GM21526 (cell line): ENCODE data around the gene SYT8.
"Not testable (repeated sequence)": the region's sequence is repeated elsewhere in the genome, so short reads cannot be mapped to it uniquely, and the experiment has no call there.

Experiments
- ATAC-seq: cut with Tn5 transposase; IDR thresholded peaks from one replicate; pipeline ENCODE4 v1.9.1; 2021; ENCODE audit warnings: moderate library complexity; ENCODE audit not compliant: unreplicated experiment, low FRiP score

Gene SYT8

DNA sequence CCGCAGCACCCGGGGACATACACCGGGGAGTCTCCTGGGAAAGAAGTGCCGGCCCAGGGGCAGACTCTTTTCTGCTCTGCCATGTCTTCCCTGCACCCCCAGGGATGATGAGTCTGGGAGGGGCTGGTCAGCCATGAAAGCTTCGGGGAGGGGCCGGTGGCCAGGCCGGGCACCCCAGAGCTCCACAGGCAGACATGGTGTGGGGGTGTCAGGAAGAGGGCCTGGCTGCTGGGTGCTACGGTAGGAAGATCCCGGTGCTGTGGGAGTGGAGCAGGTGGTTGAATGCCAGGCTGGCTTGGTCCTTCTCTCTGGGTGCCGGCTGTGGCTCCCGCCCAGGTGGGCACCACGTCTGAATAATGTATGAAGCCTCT lies 35.5 kb downstream of the SYT8 start:
- ATAC-seq = no peak

DNA sequence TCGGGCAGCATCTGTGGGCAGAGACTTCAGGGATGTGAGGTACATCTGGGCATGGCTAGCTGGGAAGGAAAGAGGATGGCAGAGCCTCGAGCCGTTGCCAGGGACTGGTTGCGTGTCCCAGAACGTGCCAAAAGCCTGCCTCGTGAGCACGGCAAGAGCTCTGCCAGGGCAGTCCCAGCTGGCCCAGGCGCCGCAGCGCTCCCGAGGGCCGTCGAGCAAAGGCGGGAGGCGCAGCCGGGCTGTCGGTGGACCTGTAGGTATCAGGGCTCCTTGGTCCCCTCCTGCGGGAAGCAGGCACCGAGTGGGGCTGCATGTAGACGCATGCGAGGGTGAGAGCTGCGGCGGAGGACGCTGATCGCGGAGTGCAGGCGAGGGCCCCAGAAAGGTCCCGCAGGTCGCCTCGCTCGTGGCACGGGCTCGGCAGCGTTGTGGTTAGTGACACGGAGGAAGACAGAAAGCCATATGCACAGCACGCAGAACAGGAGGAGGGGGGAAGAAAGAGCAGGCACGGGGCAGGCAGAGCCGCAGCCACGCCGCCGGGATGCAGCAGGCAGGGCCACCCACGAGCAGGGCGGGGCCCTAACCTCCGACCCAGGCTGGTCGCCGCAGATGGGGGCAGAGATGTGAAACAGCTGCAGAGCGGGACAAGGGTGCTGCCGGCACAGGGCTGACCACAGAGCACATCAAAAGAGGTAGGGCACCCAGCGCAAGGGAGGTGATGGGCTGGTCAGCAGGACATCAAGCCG lies 36.1 kb downstream of the SYT8 start:
- no peak for ATAC-seq

GRCh38 chr11:1871531-1871930 lies 36.7 kb downstream of the SYT8 start:
- no peak for ATAC-seq

DNA sequence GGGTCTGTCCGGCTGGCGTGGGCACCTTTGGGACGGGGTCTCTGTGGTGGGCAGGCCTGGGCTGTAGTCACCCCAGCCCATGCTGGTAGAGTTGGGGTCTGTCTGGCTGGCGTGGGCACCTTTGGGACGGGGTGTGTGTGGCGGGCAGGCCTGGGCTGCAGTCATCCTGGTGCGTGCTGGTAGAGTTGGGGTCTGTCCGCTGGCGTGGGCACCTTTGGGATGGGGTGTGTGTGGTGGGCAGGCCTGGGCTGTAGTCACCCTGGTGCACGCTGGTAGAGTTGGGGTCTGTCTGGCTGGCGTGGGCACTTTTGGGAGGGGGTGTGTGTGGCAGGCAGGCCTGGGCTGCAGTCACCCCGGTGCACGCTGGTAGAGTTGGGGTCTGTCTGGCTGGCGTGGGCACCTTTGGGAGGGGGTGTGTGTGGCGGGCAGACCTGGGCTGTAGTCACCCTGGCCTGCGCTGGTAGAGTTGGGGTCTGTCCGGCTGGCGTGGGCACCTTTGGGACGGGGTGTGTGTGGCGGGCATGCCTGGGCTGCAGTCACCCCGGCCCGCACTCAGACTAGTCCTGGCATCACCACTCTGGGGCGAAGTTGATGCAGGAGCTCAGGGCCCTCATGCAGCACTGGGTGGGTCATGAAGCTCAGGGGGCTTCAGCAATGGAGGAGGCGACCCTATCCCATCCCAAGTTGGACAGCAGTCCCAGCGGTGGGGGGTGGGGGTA lies 37.6 kb downstream of the SYT8 start:
- no peak for ATAC-seq

DNA sequence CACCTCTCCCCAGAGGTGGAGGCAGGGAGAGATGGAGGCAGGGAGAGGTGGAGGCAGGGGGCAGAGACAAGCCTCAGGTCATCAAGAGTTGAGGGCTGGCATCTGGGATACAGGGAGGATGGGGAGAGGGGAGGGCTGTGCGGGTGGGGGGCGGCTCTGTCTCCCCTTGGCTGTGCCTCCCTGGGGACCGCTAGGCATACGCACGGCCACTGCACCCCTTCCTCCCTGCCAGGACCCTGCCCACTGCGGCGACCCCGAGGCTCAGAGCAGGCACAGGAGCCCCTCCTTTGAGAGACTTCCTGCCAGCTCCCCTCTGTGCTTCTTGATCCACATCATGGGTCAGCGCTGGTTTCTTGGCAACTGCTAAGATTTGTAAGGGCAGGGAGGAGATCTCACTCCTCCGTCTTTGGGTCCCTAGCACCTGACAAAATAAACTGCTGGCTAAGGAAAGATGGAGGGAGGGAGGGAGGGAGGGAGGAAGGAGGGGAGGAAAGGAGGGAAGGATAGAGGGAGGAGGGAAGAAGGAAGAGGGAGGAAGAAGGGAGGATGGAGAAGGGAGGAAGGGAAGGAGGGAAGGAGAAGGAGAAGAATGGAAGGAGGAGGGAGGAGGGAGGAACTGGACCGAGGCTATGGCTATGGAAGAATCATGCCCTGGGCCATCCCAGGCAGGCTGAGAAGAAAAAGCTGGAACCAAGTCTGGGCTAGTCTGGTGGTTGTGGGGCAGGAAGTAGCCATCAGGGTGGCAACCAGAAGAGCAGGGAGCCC lies 38.4 kb downstream of the SYT8 start:
- no peak for ATAC-seq

DNA sequence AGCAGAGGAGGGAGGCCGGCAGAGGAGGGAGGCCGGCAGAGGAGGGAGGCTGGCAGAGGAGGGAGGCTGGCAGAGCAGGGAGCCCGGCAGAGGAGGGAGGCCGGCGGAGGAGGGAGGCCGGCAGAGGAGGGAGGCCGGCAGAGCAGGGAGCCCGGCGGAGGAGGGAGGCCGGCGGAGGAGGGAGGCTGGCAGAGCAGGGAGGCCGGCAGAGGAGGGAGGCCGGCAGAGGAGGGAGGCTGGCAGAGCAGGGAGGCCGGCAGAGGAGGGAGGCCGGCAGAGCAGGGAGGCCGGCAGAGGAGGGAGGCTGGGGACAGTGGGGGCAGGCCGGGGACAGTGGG lies 39.0 kb downstream of the SYT8 start:
- ATAC-seq = not testable (repeated sequence)

- not testable (repeated sequence) for ATAC-seq
Measured at GRCh38 chr11:1874441-1875092, 39.8 kb downstream of the SYT8 start.

DNA sequence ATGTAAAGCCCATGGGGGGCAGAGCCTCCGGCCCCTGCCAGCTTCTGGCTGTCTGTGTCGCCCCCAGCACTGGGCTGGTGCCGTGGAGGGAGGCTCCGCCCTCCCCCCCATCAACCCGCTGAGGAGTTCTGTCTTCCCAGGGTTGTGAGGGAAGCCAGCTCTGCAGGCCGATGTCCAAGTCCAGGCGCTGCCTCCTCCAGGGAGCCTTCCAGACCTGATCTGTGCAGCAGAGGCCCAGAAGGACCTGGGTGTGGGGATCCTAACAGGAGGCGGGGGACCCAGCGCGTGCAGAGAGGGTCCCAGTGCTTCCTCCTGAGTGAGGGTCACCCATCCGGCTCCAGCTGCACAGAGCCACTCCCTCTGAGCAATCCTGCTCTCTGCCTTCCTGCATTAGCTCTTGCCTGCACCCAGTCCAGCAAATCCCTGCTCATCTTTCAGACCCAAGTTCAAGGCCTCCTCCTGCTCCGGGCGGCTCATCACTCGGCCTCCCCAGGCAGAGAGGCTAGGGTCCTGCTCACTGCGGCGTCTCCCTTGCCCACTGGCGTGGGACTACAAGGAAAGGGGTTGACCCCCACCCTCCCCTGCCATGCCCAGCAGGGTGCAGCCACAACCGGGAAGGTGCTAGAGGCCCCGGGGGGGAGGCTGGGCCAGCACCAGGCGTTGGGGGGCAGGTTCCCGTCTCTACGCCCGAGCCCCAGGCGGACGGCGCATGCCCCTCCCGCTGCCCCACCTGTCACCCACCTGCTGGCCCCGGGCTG lies 40.5 kb downstream of the SYT8 start:
- ATAC-seq = no peak

DNA sequence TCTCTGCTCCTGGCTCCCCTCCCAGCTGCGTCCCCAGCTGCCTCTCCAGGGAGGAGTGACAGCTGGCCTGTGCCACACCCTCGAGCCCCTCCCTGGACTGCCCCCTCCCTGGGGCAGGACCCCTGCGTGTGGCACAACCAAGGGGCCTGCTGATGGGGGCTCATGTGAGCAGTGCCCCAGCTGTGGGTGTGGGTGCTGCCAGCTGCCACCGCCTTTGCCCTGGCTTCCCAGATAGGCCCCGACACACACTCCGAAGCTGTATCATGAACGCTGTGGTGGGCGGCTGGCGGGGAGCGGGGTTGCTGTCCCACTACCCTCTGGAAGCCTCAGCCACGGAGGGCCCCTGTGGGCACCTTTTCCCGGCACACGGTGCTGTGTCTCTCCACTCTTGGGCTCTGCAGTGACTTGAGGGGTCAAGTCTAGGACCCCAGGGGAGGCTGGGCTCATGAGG lies 41.1 kb downstream of the SYT8 start:
- not testable (repeated sequence) for ATAC-seq

DNA sequence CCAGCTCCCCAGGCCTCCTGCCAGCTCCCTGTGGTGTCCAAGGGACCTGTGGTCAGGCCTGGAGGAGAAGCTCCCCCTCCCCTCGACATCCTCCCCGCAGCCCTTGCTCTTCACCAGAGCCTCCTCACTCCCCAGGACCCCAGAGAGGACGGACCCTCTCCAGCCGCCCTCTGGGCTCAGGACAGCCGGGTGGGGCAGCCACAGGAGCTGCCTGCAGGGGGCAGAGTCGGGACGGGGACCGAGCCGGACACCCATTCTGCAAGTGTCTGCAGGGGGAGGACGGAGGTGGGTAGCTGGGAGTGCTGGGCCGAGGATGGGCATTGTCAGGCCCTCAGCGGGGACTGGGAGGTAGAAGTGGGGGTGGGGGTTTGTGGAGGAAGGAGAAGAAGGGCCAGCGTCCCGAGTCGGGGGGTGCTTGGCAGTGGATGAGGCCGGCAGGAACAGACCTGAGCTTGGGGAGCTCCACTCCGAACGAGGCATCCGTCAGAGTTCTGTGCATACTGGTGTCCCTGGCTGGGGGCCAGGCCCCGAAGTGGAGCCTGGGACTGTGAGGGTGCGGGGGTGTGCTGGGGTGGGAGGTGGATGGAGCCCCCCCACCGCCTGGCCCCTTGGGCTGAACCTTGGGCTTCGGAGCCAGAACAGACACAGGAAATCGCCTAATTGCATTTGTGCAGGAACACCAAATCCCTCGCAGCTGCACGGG lies 41.7 kb downstream of the SYT8 start:
- no peak for ATAC-seq

GRCh38 chr11:1877211-1878136 lies 42.7 kb downstream of the SYT8 start:
- ATAC-seq = no peak

GRCh38 chr11:1878137-1879031 lies 43.6 kb downstream of the SYT8 start:
- ATAC-seq = no peak

GRCh38 chr11:1879342-1879940 lies 44.7 kb downstream of the SYT8 start:
- no peak for ATAC-seq

GRCh38 chr11:1879941-1880720 lies 45.3 kb downstream of the SYT8 start:
- no peak for ATAC-seq

GRCh38 chr11:1880746-1881441 lies 46.1 kb downstream of the SYT8 start:
- ATAC-seq = no peak
